KMS-11 (cell line): ENCODE results near the gene SLC22A16.

Experiments
- H2AFZ ChIP-seq: fragments of 200-600 bp; sonication (generic); 2 replicates; pipeline ENCODE4 v1.6.1; 2016; ENCODE audit warnings: antibody characterized with exemption, mixed run types, low read depth
- H3K27ac ChIP-seq: fragments of 200-600 bp; sonication (generic); 2 replicates; pipeline ENCODE4 v1.6.1; 2016; ENCODE audit warnings: mild to moderate bottlenecking, mixed run types
- H3K27me3 ChIP-seq: fragments of 200-600 bp; sonication (generic); 2 replicates; pipeline ENCODE4 v1.6.1; 2017; ENCODE audit warnings: mild to moderate bottlenecking, low read depth, mixed run types, moderate library complexity; ENCODE audit not compliant: insufficient read depth
- H3K36me3 ChIP-seq: fragments of 200-600 bp; sonication (generic); 2 replicates; pipeline ENCODE4 v1.6.1; 2017; ENCODE audit warnings: mild to moderate bottlenecking, mixed run types; ENCODE audit not compliant: insufficient read depth
- H3K4me1 ChIP-seq: fragments of 200-600 bp; sonication (generic); 2 replicates; pipeline ENCODE4 v1.6.1; 2016; ENCODE audit warnings: mild to moderate bottlenecking, low read depth, mixed run types; ENCODE audit not compliant: poor library complexity, severe bottlenecking
- H3K4me2 ChIP-seq: fragments of 200-600 bp; sonication (generic); 2 replicates; pipeline ENCODE4 v1.7.0; 2016; ENCODE audit warnings: mild to moderate bottlenecking, mixed run types
- H3K4me3 ChIP-seq: fragments of 200-600 bp; sonication (generic); IDR thresholded peaks from 2 replicates; pipeline ENCODE4 v1.6.1; 2017; ENCODE audit warnings: low read depth, low read length, mixed read lengths; ENCODE audit not compliant: insufficient read depth
- H3K79me2 ChIP-seq: fragments of 200-600 bp; sonication (generic); 2 replicates; pipeline ENCODE4 v1.6.1; 2016; ENCODE audit warnings: low read depth, mixed run types; ENCODE audit not compliant: insufficient read depth
- H3K9ac ChIP-seq: fragments of 200-600 bp; sonication (generic); 2 replicates; pipeline ENCODE4 v1.6.1; 2016; ENCODE audit warnings: mild to moderate bottlenecking, mixed run types
- H4K20me1 ChIP-seq: fragments of 200-600 bp; sonication (generic); 2 replicates; pipeline ENCODE4 v1.6.1; 2016; ENCODE audit warnings: mild to moderate bottlenecking, mixed run types; ENCODE audit not compliant: insufficient read depth
- TF ChIP-seq, protein P1 (sequence below): fragments of 200-600 bp; sonication (generic); conservative IDR thresholded peaks from 2 replicates; pipeline ENCODE4 v1.6.1; 2017; ENCODE audit warnings: low read depth, mild to moderate bottlenecking, antibody characterized with exemption, low read length, moderate library complexity, mixed read lengths

The SLC22A16 gene

DNA sequence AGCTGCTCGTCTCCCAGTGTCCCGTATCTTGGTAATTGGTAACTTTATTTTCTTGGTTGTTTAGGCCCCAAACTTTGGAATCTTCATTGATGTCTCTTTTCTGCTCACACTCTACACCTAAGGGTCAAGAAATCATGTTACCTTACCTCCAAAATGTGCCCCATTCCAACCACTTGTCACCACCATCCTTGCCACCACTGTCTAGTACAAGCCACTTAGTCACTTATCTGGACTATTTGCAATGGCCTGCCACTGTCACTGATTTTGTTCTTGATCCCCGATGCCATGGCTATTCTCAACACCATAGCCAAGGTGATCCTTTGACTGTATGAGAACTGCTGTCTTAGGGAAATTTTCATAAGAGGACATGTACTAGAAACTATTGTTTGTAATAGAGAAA is 46.0 kb upstream of the SLC22A16 start:
- Histone ChIP-seq H3K27ac (no peak overlapping the region), H3K27me3 (no peaks in the 10 kb centered on the region), H3K4me3 (no peak overlapping the region), H4K20me1 (no peaks in the 10 kb centered on the region), H3K4me1 (no peaks in the 10 kb centered on the region), H3K4me2 (no peak overlapping the region), H3K79me2 (no peaks in the 10 kb centered on the region), H3K9ac (no peak overlapping the region), H2AFZ (no peak overlapping the region), H3K36me3 (no peaks in the 10 kb centered on the region)
- TF ChIP-seq, protein P1, sequence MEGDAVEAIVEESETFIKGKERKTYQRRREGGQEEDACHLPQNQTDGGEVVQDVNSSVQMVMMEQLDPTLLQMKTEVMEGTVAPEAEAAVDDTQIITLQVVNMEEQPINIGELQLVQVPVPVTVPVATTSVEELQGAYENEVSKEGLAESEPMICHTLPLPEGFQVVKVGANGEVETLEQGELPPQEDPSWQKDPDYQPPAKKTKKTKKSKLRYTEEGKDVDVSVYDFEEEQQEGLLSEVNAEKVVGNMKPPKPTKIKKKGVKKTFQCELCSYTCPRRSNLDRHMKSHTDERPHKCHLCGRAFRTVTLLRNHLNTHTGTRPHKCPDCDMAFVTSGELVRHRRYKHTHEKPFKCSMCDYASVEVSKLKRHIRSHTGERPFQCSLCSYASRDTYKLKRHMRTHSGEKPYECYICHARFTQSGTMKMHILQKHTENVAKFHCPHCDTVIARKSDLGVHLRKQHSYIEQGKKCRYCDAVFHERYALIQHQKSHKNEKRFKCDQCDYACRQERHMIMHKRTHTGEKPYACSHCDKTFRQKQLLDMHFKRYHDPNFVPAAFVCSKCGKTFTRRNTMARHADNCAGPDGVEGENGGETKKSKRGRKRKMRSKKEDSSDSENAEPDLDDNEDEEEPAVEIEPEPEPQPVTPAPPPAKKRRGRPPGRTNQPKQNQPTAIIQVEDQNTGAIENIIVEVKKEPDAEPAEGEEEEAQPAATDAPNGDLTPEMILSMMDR = no peak

DNA sequence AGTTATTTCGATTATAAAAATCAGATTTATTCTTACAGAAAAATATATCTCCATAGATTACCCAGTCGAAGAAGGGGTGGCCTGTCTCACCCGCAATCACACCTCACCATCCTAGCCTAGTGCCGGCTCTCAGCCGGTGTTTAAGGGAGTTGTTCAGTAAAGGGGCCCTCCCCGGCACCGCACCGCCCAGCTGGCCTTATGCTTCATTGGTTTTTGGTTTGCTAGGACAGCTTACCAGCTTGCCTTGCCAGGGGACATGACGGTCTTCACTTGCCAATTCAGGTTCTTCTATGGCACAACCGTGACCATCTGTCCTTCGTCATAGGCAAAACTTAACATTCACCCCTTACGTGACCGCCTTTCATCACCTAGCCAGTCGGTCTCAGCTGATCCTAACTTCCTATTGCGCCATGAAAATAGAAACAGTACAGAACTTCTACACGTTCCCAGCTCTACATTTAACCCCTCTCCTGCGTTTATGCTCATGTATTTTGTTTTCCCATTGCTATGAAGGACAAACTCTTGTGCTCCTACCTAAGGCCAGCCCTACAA is 44.7 kb upstream of the SLC22A16 start:
- Histone ChIP-seq H2AFZ (no peak overlapping the region), H3K36me3 (no peaks in the 10 kb centered on the region), H3K9ac (no peak overlapping the region), H4K20me1 (no peaks in the 10 kb centered on the region), H3K4me1 (no peaks in the 10 kb centered on the region), H3K4me2 (no peak overlapping the region), H3K27ac (no peak overlapping the region), H3K27me3 (no peaks in the 10 kb centered on the region), H3K79me2 (no peaks in the 10 kb centered on the region), H3K4me3 (no peak overlapping the region)
- TF ChIP-seq, protein P1 = no peak

DNA sequence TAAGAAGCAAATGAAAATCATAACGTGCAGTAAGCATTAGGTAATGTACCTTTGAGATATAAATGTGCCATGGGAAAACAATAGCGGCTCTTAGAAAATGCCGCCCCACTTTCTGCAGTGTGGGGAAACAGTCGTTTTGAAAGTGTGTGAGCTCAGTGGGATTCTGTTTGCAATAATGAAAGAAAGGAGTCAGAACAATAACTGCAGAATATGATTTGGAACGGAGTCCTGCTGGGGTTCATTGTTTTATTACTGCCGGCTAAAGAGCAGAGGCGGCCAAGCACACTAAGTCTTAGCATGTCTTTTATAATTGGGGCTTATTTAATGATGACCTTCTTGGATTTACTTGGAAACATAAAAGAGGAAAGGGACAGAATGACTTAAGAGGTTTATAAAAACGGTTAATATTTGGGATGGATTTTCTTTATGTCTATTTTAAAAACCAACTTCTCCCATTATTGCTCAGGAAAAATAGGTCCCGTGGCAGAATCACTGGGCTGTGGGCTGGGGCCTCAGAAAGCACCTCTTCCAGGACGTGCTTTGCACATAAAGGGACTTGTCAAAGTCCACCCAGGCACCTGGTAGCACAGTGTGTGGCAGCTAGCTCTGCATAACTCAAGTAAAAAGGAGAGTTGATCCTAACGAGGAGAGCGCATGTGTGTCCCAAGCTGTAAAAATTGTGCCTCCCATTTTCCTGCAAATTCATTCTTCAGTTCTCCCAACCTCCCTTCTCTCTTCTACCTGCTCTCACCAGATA is 44.0 kb upstream of the SLC22A16 start:
- Histone ChIP-seq H3K27me3 (no peaks in the 10 kb centered on the region), H3K4me3 (no peak overlapping the region), H3K36me3 (no peaks in the 10 kb centered on the region), H3K4me1 (no peaks in the 10 kb centered on the region), H3K79me2 (no peaks in the 10 kb centered on the region), H3K4me2 (no peak overlapping the region), H2AFZ (no peak overlapping the region), H3K9ac (no peak overlapping the region), H4K20me1 (no peaks in the 10 kb centered on the region), H3K27ac (no peak overlapping the region)
- TF ChIP-seq, protein P1 = no peak

DNA sequence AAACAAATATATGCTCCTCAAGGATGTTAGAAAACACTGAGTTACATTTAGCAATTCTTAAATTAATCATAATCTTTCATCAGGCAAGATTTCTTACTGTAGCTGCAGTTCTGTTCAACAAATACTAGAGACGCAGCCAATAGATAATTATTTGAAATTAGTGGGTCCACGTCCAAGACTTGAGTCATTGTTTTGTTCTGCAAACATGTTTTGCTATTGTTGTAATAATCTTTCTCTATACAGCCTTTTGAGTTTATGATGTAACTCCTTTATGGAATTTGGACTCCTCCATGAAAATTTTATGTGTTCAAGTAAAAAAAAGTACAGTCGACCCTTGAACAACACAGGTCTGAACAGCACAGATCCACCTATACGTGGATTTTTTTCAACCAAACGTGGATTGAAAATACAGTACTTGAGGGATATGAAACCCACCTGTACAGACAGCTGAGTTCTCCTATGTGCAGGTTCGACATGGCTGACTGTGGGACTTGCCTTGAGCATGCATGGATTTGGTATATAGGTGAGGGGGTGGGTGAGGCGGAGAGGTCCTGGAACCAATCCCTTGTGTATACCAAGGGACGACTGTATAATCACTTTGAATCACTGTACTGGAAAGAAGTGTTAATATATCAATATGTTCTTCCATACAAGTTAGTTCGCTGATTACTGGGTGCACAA is 41.3 kb upstream of the SLC22A16 start:
- H3K27me3 ChIP-seq = no peaks in the 10 kb centered on the region
- no peak overlapping the region for H3K4me3 ChIP-seq
- no peaks in the 10 kb centered on the region for H3K4me1 ChIP-seq
- H2AFZ ChIP-seq = no peak overlapping the region
- H4K20me1 ChIP-seq = no peaks in the 10 kb centered on the region
- no peak overlapping the region for H3K9ac ChIP-seq
- no peak overlapping the region for H3K4me2 ChIP-seq
- TF ChIP-seq, protein P1 = no peak
- H3K27ac ChIP-seq = no peak overlapping the region
- H3K36me3 ChIP-seq = no peaks in the 10 kb centered on the region
- H3K79me2 ChIP-seq = no peaks in the 10 kb centered on the region
